Measurements from ENCODE around the gene HTR1A. TPM values are rescaled to one million over a fixed set of nuclear protein-coding genes. Genes with fewer than 3 reads are reported as not detected.

Gene HTR1A
- total and polyA plus RNA-seq, 2 of the 4 experiments (the other 2 are of a cell fraction): not detected

DNA sequence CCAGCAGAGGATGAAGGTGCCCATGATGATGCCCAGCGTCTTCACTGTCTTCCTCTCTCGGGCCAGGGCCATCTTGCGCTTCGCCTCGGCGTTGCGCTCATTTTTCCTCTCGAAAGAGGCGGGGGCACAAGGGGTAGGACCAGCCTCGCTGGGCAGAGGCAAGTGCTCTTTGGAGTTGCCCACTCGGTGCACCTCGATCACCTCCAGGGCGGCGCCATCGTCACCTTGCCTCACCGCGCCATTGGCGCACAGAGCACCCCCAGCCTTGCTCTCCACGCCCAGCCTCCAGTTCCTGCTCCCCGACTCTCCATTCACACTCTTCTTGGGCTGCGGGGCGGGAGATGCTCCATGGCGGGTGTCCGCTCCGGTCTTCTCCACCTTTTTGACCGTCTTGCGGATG is 1.6 kb downstream of the HTR1A start:
- ATAC-seq (ENCODE audit: low read depth): no peak
- ChIA-PET CTCF (no interaction called here), POLR2A (ENCODE audit: unreplicated experiment) (no interaction called here)
- H3K4me1 ChIP-seq (ENCODE audit: control insufficient read depth, insufficient read depth, low read length): no peaks in the 10 kb centered on the region
- no peaks in the 10 kb centered on the region for H3K9me1 ChIP-seq (ENCODE audit: insufficient read depth, low read length)
- no peak overlapping the region for H4K8ac ChIP-seq (ENCODE audit: low read depth in 2 of 2, low read length in 2 of 2)
- H2AK9ac ChIP-seq (replicated peaks; ENCODE audit: low read depth, low read length, poor library complexity): no peak overlapping the region
- H2AFZ ChIP-seq (replicated peaks; ENCODE audit: low read length, poor library complexity): no peak overlapping the region
- no peak overlapping the region for H3K4ac ChIP-seq (ENCODE audit: low read depth, low read length)
- H2BK20ac ChIP-seq (ENCODE audit: low read depth, low read length): no peak overlapping the region
- no peak overlapping the region for H3K4me2 ChIP-seq (ENCODE audit: low read depth, low read length)
- no peak overlapping the region for H3K4me3 ChIP-seq (ENCODE audit: insufficient read depth, low read depth, low read length)
- H3K36me3 ChIP-seq (ENCODE audit: control insufficient read depth, insufficient read depth, low read length): no peaks in the 10 kb centered on the region
- H4K91ac ChIP-seq (ENCODE audit: insufficient read depth, low read depth, low read length): no peak overlapping the region
- no peak overlapping the region for H2BK15ac ChIP-seq (ENCODE audit: low read depth, low read length)
- no peak overlapping the region for H3K14ac ChIP-seq (replicated peaks; ENCODE audit: low read depth, low read length)
- no peak for TF ChIP-seq POLR2A (IDR thresholded peaks at IDR 0.05; ENCODE audit: low read depth, low read length)
- no peak for TF ChIP-seq CEBPB (IDR thresholded peaks at IDR 0.05; ENCODE audit: low read depth, low read length)
- TF ChIP-seq, protein P1, sequence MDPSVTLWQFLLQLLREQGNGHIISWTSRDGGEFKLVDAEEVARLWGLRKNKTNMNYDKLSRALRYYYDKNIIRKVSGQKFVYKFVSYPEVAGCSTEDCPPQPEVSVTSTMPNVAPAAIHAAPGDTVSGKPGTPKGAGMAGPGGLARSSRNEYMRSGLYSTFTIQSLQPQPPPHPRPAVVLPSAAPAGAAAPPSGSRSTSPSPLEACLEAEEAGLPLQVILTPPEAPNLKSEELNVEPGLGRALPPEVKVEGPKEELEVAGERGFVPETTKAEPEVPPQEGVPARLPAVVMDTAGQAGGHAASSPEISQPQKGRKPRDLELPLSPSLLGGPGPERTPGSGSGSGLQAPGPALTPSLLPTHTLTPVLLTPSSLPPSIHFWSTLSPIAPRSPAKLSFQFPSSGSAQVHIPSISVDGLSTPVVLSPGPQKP (IDR thresholded peaks at IDR 0.05; ENCODE audit: borderline replicate concordance, low read depth, low read length): no peak
- TF ChIP-seq NFE2L2 (IDR thresholded peaks at IDR 0.05; ENCODE audit: low read depth, low read length): no peak
- TF ChIP-seq CHD1 (IDR thresholded peaks at IDR 0.05; ENCODE audit: low read depth, low read length): no peak
- TF ChIP-seq RFX5 (IDR thresholded peaks at IDR 0.05; ENCODE audit: low read depth, low read length): no peak
- no peak for TF ChIP-seq FOS (IDR thresholded peaks at IDR 0.05; ENCODE audit: low read depth, low read length)
- TF ChIP-seq MAFK (IDR thresholded peaks at IDR 0.05; ENCODE audit: low read depth, low read length): no peak
- TF ChIP-seq, protein P2, sequence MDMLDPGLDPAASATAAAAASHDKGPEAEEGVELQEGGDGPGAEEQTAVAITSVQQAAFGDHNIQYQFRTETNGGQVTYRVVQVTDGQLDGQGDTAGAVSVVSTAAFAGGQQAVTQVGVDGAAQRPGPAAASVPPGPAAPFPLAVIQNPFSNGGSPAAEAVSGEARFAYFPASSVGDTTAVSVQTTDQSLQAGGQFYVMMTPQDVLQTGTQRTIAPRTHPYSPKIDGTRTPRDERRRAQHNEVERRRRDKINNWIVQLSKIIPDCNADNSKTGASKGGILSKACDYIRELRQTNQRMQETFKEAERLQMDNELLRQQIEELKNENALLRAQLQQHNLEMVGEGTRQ (IDR thresholded peaks at IDR 0.05; ENCODE audit: low read depth, low read length): no peak
- no peak for TF ChIP-seq BHLHE40 (IDR thresholded peaks at IDR 0.05; ENCODE audit: low read depth, low read length)
- TF ChIP-seq RAD21 (IDR thresholded peaks at IDR 0.05; ENCODE audit: low read length): no peak
- no peak for TF ChIP-seq SMC3 (IDR thresholded peaks at IDR 0.05; ENCODE audit: low read depth, low read length)
- TF ChIP-seq MAZ (IDR thresholded peaks at IDR 0.05; ENCODE audit: borderline replicate concordance, low read depth, low read length): no peak
- no peak for TF ChIP-seq RCOR1 (IDR thresholded peaks at IDR 0.05; ENCODE audit: insufficient replicate concordance, low read length)
- TF ChIP-seq MXI1 (IDR thresholded peaks at IDR 0.05; ENCODE audit: borderline replicate concordance, low read depth, low read length): no peak
- TF ChIP-seq, protein P3, sequence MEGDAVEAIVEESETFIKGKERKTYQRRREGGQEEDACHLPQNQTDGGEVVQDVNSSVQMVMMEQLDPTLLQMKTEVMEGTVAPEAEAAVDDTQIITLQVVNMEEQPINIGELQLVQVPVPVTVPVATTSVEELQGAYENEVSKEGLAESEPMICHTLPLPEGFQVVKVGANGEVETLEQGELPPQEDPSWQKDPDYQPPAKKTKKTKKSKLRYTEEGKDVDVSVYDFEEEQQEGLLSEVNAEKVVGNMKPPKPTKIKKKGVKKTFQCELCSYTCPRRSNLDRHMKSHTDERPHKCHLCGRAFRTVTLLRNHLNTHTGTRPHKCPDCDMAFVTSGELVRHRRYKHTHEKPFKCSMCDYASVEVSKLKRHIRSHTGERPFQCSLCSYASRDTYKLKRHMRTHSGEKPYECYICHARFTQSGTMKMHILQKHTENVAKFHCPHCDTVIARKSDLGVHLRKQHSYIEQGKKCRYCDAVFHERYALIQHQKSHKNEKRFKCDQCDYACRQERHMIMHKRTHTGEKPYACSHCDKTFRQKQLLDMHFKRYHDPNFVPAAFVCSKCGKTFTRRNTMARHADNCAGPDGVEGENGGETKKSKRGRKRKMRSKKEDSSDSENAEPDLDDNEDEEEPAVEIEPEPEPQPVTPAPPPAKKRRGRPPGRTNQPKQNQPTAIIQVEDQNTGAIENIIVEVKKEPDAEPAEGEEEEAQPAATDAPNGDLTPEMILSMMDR (conservative IDR thresholded peaks at IDR 0.05; ENCODE audit: low read depth, low read length): no peak
- no peak overlapping the region for H3K18ac ChIP-seq (ENCODE audit: low read depth, low read length)
- no peaks in the 10 kb centered on the region for H3K79me1 ChIP-seq (ENCODE audit: low read depth in 1 of 2, low read length in 2 of 2)
- dilution Hi-C loops (cut with HindIII; ENCODE audit: low sequenced_read_pairs, unreplicated experiment): no loop called here
- H2AK5ac ChIP-seq (ENCODE audit: low read depth, low read length): no peak overlapping the region
- H3K56ac ChIP-seq (ENCODE audit: extremely low read depth, insufficient read depth, low read length): no peak overlapping the region
- H3K9ac ChIP-seq (ENCODE audit: low read depth, low read length): no peak overlapping the region
- no peak overlapping the region for H3K27ac ChIP-seq (ENCODE audit: insufficient read depth, low read length)
- H2BK120ac ChIP-seq (ENCODE audit: low read depth, low read length): no peak overlapping the region
- no peaks in the 10 kb centered on the region for H4K20me1 ChIP-seq (ENCODE audit: insufficient read depth, low read length)
- no peak for DNase-seq
- in situ Hi-C loops (cut with MboI; ENCODE audit: low sequenced_read_pairs): no loop called here
- no peak overlapping the region for H2BK5ac ChIP-seq (ENCODE audit: low read depth, low read length, poor library complexity, severe bottlenecking)
- intact Hi-C loops (cut with micrococcal nuclease): loop anchor here (5.0 kb wide), 1 partner anchor 1518 kb away; no protein-coding TSS in a partner anchor
- H3K27me3 ChIP-seq (ENCODE audit: control insufficient read depth, insufficient read depth, low read length): no peaks in the 10 kb centered on the region
- H3K23ac ChIP-seq (ENCODE audit: low read depth, low read length): no peak overlapping the region
- no peak overlapping the region for H4K5ac ChIP-seq (ENCODE audit: low read depth, low read length)
- peaks cover 12% of the 10 kb centered on the region; the same call in 1 of the 2 replicates for H3K9me3 ChIP-seq (ENCODE audit: control insufficient read depth, insufficient read depth, low read length)
- BruUV-seq (replicated peaks): no TSS peak
- 0% methylated on average over 4 of the region's 27 CpGs; no CpG with 5 or more reads in 1 of the 2 experiments for WGBS, 2 experiments (ENCODE audit: extremely low coverage in 2 of 2, insufficient read length in 1 of 2)

All from IMR-90 (cell line).